K562 (cell line): ENCODE results near the gene TIA1. TPM values are rescaled to one million over a fixed set of nuclear protein-coding genes. Genes with fewer than 3 reads are reported as not detected.

Experiments used
- ATAC-seq: fragments of 200-7000 bp; cut with Tn5 transposase; 3 replicates; pipeline ENCODE4 v1.9.1; 2020; ENCODE audit warnings: moderate library complexity
- BruUV-seq: library from RNA; stranded (reverse); fragments of 400-500 nt; replicated peaks from 2 replicates; lab custom pipeline; 2021; lab: Mats Ljungman, UMichigan
- CTCF ChIA-PET: fragments of 300-600 bp; formaldehyde crosslinking; extraction: SDS; loops from one replicate; lab custom pipeline; 2021; ENCODE audit warnings: low intra/inter-chr PET ratio; lab: Yijun Ruan, JAX
- POLR2A ChIA-PET: fragments of 300-600, 350-650 bp; sonication (Branson Sonifier 250); formaldehyde crosslinking; extraction: SDS; loops from one replicate; lab custom pipeline; 2021; ENCODE audit warnings: antibody characterized with exemption, inconsistent platforms; lab: Yijun Ruan, JAX
- DNase-seq, 4 experiments: peaks; one replicate each; pipeline versions ENCODE4 v3.0.0 to v3.0.0-alpha.2; 2011 to 2018; ENCODE audit warnings: low spot score in 3 of 4, mixed read lengths in 3 of 4; ENCODE audit errors: extremely low read depth in 1 of 4
- FAIRE-seq: peaks from 2 replicates; lab custom pipeline; 2011; peaks lifted over from hg19 to GRCh38; lab: Jason Lieb, UNC
- H2AFZ ChIP-seq: 2 replicates; pipeline ENCODE4 v1.6.0; 2011; ENCODE audit warnings: low read depth, low read length, control low read depth, inconsistent platforms
- H3K27ac ChIP-seq: fragments of 200-600 bp; 3 replicates; pipeline ENCODE4 v1.8.0; 2011; ENCODE audit warnings: low read depth, mild to moderate bottlenecking, control low read depth, inconsistent platforms, low read length, moderate library complexity, mixed read lengths; ENCODE audit errors: extremely low read depth
- H3K27me3 ChIP-seq, 2 experiments: fragments of 300-600 bp in 1 of 2; 2 replicates in 1 of 2; 3 replicates in 1 of 2; pipeline versions ENCODE4 v1.6.0 to v1.8.0; 2011; ENCODE audit warnings: inconsistent platforms in 2 of 2, low read length in 2 of 2, mild to moderate bottlenecking in 1 of 2, mixed read lengths in 1 of 2, moderate library complexity in 1 of 2; ENCODE audit not compliant: control insufficient read depth in 2 of 2, insufficient read depth in 2 of 2
- H3K36me3 ChIP-seq: fragments of 300-600 bp; 3 replicates; pipeline ENCODE4 v1.8.0; 2011; ENCODE audit warnings: mild to moderate bottlenecking, low read length, inconsistent platforms; ENCODE audit not compliant: control insufficient read depth, insufficient read depth
- H3K4me1 ChIP-seq, 2 experiments: fragments of 200-600 bp in 1 of 2; replicated peaks in 1 of 2; 2 replicates in 1 of 2; 3 replicates in 1 of 2; pipeline versions ENCODE4 v1.5.1 to v1.8.0; 2011; ENCODE audit warnings: inconsistent platforms in 2 of 2, low read length in 2 of 2, mild to moderate bottlenecking in 1 of 2, mixed read lengths in 1 of 2, moderate library complexity in 1 of 2; ENCODE audit not compliant: control insufficient read depth in 2 of 2, insufficient read depth in 2 of 2
- H3K4me2 ChIP-seq: 2 replicates; pipeline ENCODE4 v1.6.1; 2011; ENCODE audit warnings: low read length, control low read depth, inconsistent platforms, mixed read lengths; ENCODE audit not compliant: insufficient read depth
- H3K4me3 ChIP-seq: fragments of 200-600 bp; sonication (generic), shearing (Covaris generic); 2 replicates; pipeline ENCODE4 v1.5.1; 2016; ENCODE audit warnings: control low read depth, inconsistent platforms
- H3K79me2 ChIP-seq: fragments of 200-600 bp; 3 replicates; pipeline ENCODE4 v1.8.0; 2011; ENCODE audit warnings: low read length, inconsistent platforms; ENCODE audit not compliant: control insufficient read depth, insufficient read depth
- H3K9ac ChIP-seq, 2 experiments: 2 replicates each; pipeline versions ENCODE4 v1.6.0 to v1.6.1; 2011; ENCODE audit warnings: low read depth in 2 of 2, low read length in 2 of 2, control low read depth in 1 of 2, inconsistent platforms in 1 of 2, mild to moderate bottlenecking in 1 of 2, mixed read lengths in 1 of 2; ENCODE audit not compliant: insufficient read depth in 1 of 2
- H3K9me1 ChIP-seq: one replicate; pipeline ENCODE4 v1.6.0; 2011; ENCODE audit warnings: inconsistent platforms, mild to moderate bottlenecking, low read length, moderate library complexity; ENCODE audit not compliant: control insufficient read depth, insufficient read depth
- H3K9me3 ChIP-seq: replicated peaks from 2 replicates; pipeline ENCODE4 v1.5.1; 2011; ENCODE audit warnings: low read depth, low read length, inconsistent platforms; ENCODE audit not compliant: control insufficient read depth, insufficient read depth
- H4K20me1 ChIP-seq: replicated peaks from 2 replicates; pipeline ENCODE4 v1.6.1; 2011; ENCODE audit warnings: low read length, inconsistent platforms, mixed read lengths; ENCODE audit not compliant: control insufficient read depth, insufficient read depth
- EWSR1 ChIP-seq: fragments of 450-650 bp; IDR thresholded peaks from 2 replicates; pipeline ENCODE4 v1.6.1; 2018; ENCODE audit warnings: borderline replicate concordance, mild to moderate bottlenecking, low read depth, moderate library complexity; ENCODE audit not compliant: partially characterized antibody
- JUND ChIP-seq, 2 experiments: IDR thresholded peaks; 2 replicates in 1 of 2; 3 replicates in 1 of 2; pipeline ENCODE4 v1.6.1; 2011; ENCODE audit warnings: borderline replicate concordance in 2 of 2, low read depth in 2 of 2, low read length in 2 of 2, improper control_type of control experiment in 1 of 2, missing biosample characterization in 1 of 2, missing genetic modification characterization in 1 of 2, missing genetic modification reagents in 1 of 2
- KDM5B ChIP-seq: fragments of 200-600 bp; sonication (generic); IDR thresholded peaks from 2 replicates; pipeline ENCODE4 v1.6.1; 2012; ENCODE audit warnings: low read depth, mild to moderate bottlenecking, moderate library complexity, low read length, control low read depth, inconsistent platforms; ENCODE audit not compliant: insufficient replicate concordance
- MCM5 ChIP-seq: fragments of 450-650 bp; IDR thresholded peaks from 2 replicates; pipeline ENCODE4 v1.6.1; 2016; ENCODE audit warnings: low read depth
- NFE2 ChIP-seq: IDR thresholded peaks from 2 replicates; pipeline ENCODE4 v1.6.1; 2014; ENCODE audit warnings: antibody characterized with exemption, low read depth
- SRSF9 ChIP-seq: fragments of 200-400 bp; formaldehyde crosslinking; IDR thresholded peaks from 2 replicates; pipeline ENCODE4 v1.6.1; 2017; ENCODE audit warnings: low read depth, low read length, borderline replicate concordance
- ZNF184 ChIP-seq: sonication (generic); formaldehyde crosslinking; IDR thresholded peaks from 2 replicates; pipeline ENCODE4 v1.5.0; 2020; ENCODE audit warnings: missing genetic modification reagents
- WGBS: fragments of 100-300 bp; shearing (Covaris generic); methylation state at CpG from one replicate; pipeline ENCODE4 v1.1.6; 2016; ENCODE audit warnings: low coverage, mixed read lengths; ENCODE audit not compliant: insufficient coverage; ENCODE audit errors: missing lambda C conversion rate; 5-methylcytosine and 5-hydroxymethylcytosine counted together
- in situ Hi-C: fragments of 300-500 bp; cut with MboI; formaldehyde crosslinking; loops from 4 replicates; pipeline ENCODE4 v1.15.0; 2018; ENCODE audit warnings: inconsistent platforms, mixed read lengths
- intact Hi-C: fragments of 100-400 bp; cut with micrococcal nuclease; formaldehyde crosslinking; loops from 2 replicates; pipeline ENCODE4 v1.14.2; 2022
- polyA plus RNA-seq, 8 experiments: library from polyadenylated mRNA; depleted of rRNA in 4 of 8; stranded (reverse) in 5 of 8; unstranded in 3 of 8; fragments of >200 nt; fragmentation: Nextera tagmentation in 2 of 8; fragmentation: Illumina TruSeq in 1 of 8; extraction: Ambion mirVana in 2 of 8; extraction: Trizol in 1 of 8; gene quantifications; 2 replicates each; pipeline versions ENCODE4 v1.2.1 to v1.2.3, GENCODE V29; 2011 to 2014; ENCODE audit warnings: inconsistent platforms in 1 of 8, missing spikeins in 1 of 8
- total RNA-seq, 7 experiments: library from RNA; depleted of rRNA in 6 of 7; stranded (reverse); fragments of >200 nt in 6 of 7; fragmentation: Illumina TruSeq in 2 of 7; extraction: Trizol in 2 of 7; gene quantifications; 2 replicates each; pipeline versions ENCODE4 v1.2.1 to v1.2.3, GENCODE V29; 2011 to 2021; ENCODE audit warnings: low replicate concordance in 1 of 7
- TF ChIP-seq, protein P1 (sequence below): fragments of 200-800 bp; sonication (Bioruptor generic); IDR thresholded peaks from 2 replicates; pipeline ENCODE4 v1.6.1; 2017; ENCODE audit warnings: missing genetic modification characterization, missing compliant biosample characterization
- TF ChIP-seq, protein P2 (sequence below), 2 experiments: IDR thresholded peaks; 2 replicates each; pipeline ENCODE4 v1.6.1; 2011; ENCODE audit warnings: borderline replicate concordance in 1 of 2, control low read depth in 1 of 2, low read depth in 1 of 2, low read length in 1 of 2, mild to moderate bottlenecking in 1 of 2, mixed read lengths in 1 of 2, moderate library complexity in 1 of 2; ENCODE audit not compliant: insufficient read depth in 1 of 2, insufficient read length in 1 of 2, poor library complexity in 1 of 2, severe bottlenecking in 1 of 2; ENCODE audit errors: extremely low read depth in 1 of 2
- TF ChIP-seq, protein P3 (sequence below): fragments of 450-650 bp; IDR thresholded peaks from one replicate; pipeline ENCODE4 v1.6.1; 2018; ENCODE audit warnings: mild to moderate bottlenecking, moderate library complexity; ENCODE audit not compliant: partially characterized antibody

TIA1 gene
- total and polyA plus RNA-seq, 9 of the 15 experiments (the other 6 are each of a cell fraction or from before 2014, with no cell fraction given) = 25.3 to 129 (median 79.6) TPM

GRCh38 chr2:70204452-70204851 lies 44.0 kb downstream of the TIA1 start (continued):
- TF ChIP-seq, protein P1, sequence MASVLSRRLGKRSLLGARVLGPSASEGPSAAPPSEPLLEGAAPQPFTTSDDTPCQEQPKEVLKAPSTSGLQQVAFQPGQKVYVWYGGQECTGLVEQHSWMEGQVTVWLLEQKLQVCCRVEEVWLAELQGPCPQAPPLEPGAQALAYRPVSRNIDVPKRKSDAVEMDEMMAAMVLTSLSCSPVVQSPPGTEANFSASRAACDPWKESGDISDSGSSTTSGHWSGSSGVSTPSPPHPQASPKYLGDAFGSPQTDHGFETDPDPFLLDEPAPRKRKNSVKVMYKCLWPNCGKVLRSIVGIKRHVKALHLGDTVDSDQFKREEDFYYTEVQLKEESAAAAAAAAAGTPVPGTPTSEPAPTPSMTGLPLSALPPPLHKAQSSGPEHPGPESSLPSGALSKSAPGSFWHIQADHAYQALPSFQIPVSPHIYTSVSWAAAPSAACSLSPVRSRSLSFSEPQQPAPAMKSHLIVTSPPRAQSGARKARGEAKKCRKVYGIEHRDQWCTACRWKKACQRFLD (CRISPR knock-in tag) = no peak
- no peak for TF ChIP-seq SRSF9

DNA sequence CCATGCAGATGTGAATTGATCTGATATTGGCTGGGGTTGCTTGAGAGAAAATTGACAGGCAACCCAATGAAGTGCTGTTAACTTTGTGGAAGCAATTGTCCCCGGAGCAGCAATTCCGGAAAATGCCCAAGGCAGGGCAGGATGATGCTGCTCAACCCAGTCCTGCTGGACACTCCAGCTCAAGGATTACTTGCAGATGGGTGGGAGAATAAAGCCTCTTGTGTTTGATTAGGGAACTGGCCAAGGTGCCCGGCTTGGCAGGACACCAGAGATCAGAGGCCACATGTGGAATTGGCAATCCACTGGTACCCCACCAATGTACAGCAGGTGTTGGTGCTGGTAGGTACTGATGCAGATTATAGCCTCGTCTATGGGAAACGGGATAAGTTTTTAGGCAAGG lies 45.3 kb downstream of the TIA1 start:
- no peaks in the 10 kb centered on the region for H3K79me2 ChIP-seq
- H3K36me3 ChIP-seq = no peaks in the 10 kb centered on the region
- H4K20me1 ChIP-seq = no peaks in the 10 kb centered on the region
- no peak overlapping the region for H3K4me3 ChIP-seq
- DNase-seq = no peak
- intact Hi-C loops (no loop called here), in situ Hi-C loops (no loop called here)
- no TSS peak for BruUV-seq
- TF ChIP-seq KDM5B = no peak
- no peak for TF ChIP-seq MCM5
- TF ChIP-seq, protein P2, sequence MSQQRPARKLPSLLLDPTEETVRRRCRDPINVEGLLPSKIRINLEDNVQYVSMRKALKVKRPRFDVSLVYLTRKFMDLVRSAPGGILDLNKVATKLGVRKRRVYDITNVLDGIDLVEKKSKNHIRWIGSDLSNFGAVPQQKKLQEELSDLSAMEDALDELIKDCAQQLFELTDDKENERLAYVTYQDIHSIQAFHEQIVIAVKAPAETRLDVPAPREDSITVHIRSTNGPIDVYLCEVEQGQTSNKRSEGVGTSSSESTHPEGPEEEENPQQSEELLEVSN (IDR thresholded peaks at IDR 0.05; ENCODE audit: borderline replicate concordance in 1 of 2, extremely low read depth in 1 of 2, insufficient read depth in 1 of 2, insufficient read length in 1 of 2, low read depth in 1 of 2, low read length in 1 of 2, poor library complexity in 1 of 2, severe bottlenecking in 1 of 2) = no peak
- TF ChIP-seq JUND (IDR thresholded peaks at IDR 0.05; ENCODE audit: borderline replicate concordance, low read depth, low read length) = no peak
- no peak for TF ChIP-seq JUND (tag; IDR thresholded peaks at IDR 0.05; ENCODE audit: borderline replicate concordance, low read depth, low read length)
- no peak for TF ChIP-seq ZNF184 (CRISPR knock-in tag)
- no peak for TF ChIP-seq NFE2
- TF ChIP-seq EWSR1 = no peak
- TF ChIP-seq, protein P3, sequence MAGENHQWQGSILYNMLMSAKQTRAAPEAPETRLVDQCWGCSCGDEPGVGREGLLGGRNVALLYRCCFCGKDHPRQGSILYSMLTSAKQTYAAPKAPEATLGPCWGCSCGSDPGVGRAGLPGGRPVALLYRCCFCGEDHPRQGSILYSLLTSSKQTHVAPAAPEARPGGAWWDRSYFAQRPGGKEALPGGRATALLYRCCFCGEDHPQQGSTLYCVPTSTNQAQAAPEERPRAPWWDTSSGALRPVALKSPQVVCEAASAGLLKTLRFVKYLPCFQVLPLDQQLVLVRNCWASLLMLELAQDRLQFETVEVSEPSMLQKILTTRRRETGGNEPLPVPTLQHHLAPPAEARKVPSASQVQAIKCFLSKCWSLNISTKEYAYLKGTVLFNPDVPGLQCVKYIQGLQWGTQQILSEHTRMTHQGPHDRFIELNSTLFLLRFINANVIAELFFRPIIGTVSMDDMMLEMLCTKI = no peak
- no peak overlapping the region for H2AFZ ChIP-seq
- no peak overlapping the region for H3K27ac ChIP-seq
- no peaks in the 10 kb centered on the region for H3K27me3 ChIP-seq
- 46% methylated on average over 5 of the region's 5 CpGs for WGBS
- H3K4me1 ChIP-seq = no peaks in the 10 kb centered on the region; a peak in 1 of 5 replicates
- no peaks in the 10 kb centered on the region for H3K9me1 ChIP-seq
- no peak for FAIRE-seq
- no peak overlapping the region for H3K4me2 ChIP-seq
- H3K9me3 ChIP-seq = no peaks in the 10 kb centered on the region
- CTCF ChIA-PET = no interaction called here
- no peak overlapping the region for H3K9ac ChIP-seq
- no peak for ATAC-seq
- POLR2A ChIA-PET = interaction anchor here (0.7 to 1.0 kb wide), 2 partner anchors 12 to 39 kb away, joined by 3 to 6 read pairs; partner anchors contain the start of gene C2orf42
